RWPE2 (cell line): ENCODE data around the gene CCDC68.

Source experiments
- ATAC-seq: fragments of 200-7000 bp; cut with Tn5 transposase; 3 replicates; pipeline ENCODE4 v1.9.1; 2021; ENCODE audit warnings: low read depth
- DNase-seq: peaks from one replicate; pipeline ENCODE4 v3.0.0-alpha.2; 2020; ENCODE audit warnings: low spot score
- H3K27ac ChIP-seq: fragments of 450-650 bp; 2 replicates; pipeline ENCODE4 v1.5.1; 2017; ENCODE audit warnings: mild to moderate bottlenecking; ENCODE audit not compliant: poor library complexity, severe bottlenecking
- H3K27me3 ChIP-seq: fragments of 250-450 bp; sonication (Bioruptor Pico); 2 replicates; pipeline ENCODE4 v1.5.1; 2021; ENCODE audit warnings: mild to moderate bottlenecking, moderate library complexity; ENCODE audit not compliant: insufficient read depth, poor library complexity, severe bottlenecking
- H3K36me3 ChIP-seq: fragments of 250-450 bp; sonication (Bioruptor Pico); 2 replicates; pipeline ENCODE4 v1.5.1; 2020; ENCODE audit warnings: low read depth, mild to moderate bottlenecking, moderate library complexity
- H3K4me1 ChIP-seq: fragments of 250-450 bp; sonication (Bioruptor Pico); 2 replicates; pipeline ENCODE4 v1.5.1; 2021; ENCODE audit warnings: mild to moderate bottlenecking, moderate library complexity; ENCODE audit not compliant: insufficient read depth, poor library complexity, severe bottlenecking
- H3K4me3 ChIP-seq: fragments of 250-450 bp; sonication (Bioruptor Pico); 2 replicates; pipeline ENCODE4 v1.5.1; 2021; ENCODE audit warnings: mild to moderate bottlenecking, moderate library complexity; ENCODE audit not compliant: severe bottlenecking
- H3K9me3 ChIP-seq: fragments of 250-450 bp; sonication (Bioruptor Pico); 2 replicates; pipeline ENCODE4 v1.5.1; 2021; ENCODE audit warnings: mild to moderate bottlenecking, moderate library complexity; ENCODE audit not compliant: severe bottlenecking
- CTCF ChIP-seq: fragments of 450-650 bp; IDR thresholded peaks from one replicate; pipeline ENCODE4 v1.5.1; 2017; ENCODE audit warnings: mild to moderate bottlenecking, moderate library complexity; ENCODE audit not compliant: poor library complexity, severe bottlenecking

The CCDC68 gene

GRCh38 chr18:54918060-54918459 is 41.2 kb downstream of the CCDC68 start:
- no peak for DNase-seq
- no peak overlapping the region for H3K4me3 ChIP-seq
- H3K4me1 ChIP-seq, result no peaks in the 10 kb centered on the region
- H3K27ac ChIP-seq, result no peak overlapping the region
- no peaks in the 10 kb centered on the region for H3K9me3 ChIP-seq
- no peaks in the 10 kb centered on the region for H3K36me3 ChIP-seq
- no peak for TF ChIP-seq CTCF
- ATAC-seq, result no peak
- H3K27me3 ChIP-seq, result no peaks in the 10 kb centered on the region

GRCh38 chr18:54916507-54916906 is 42.8 kb downstream of the CCDC68 start:
- no peak overlapping the region for H3K4me3 ChIP-seq

GRCh38 chr18:54914816-54915215 is 44.4 kb downstream of the CCDC68 start:
- TF ChIP-seq CTCF, result no peak
- no peak for ATAC-seq

More at GRCh38 chr18:54916507-54916906, 42.8 kb downstream of the CCDC68 start:
- no peak for TF ChIP-seq CTCF
- Histone ChIP-seq H3K9me3 (no peaks in the 10 kb centered on the region), H3K4me1 (no peaks in the 10 kb centered on the region), H3K27ac (no peak overlapping the region), H3K27me3 (no peaks in the 10 kb centered on the region), H3K36me3 (no peaks in the 10 kb centered on the region)
- no peak for DNase-seq
- no peak for ATAC-seq

GRCh38 chr18:54911551-54911950 is 47.7 kb downstream of the CCDC68 start:
- no peak for TF ChIP-seq CTCF
- H3K4me3 ChIP-seq, result no peak overlapping the region
- no peak overlapping the region for H3K27ac ChIP-seq
- ATAC-seq (no peak), DNase-seq (no peak)
- H3K4me1 ChIP-seq, result no peaks in the 10 kb centered on the region
- H3K36me3 ChIP-seq, result no peaks in the 10 kb centered on the region
- no peaks in the 10 kb centered on the region for H3K9me3 ChIP-seq
- no peaks in the 10 kb centered on the region for H3K27me3 ChIP-seq

More at GRCh38 chr18:54914816-54915215, 44.4 kb downstream of the CCDC68 start:
- no peaks in the 10 kb centered on the region for H3K4me1 ChIP-seq
- no peak overlapping the region for H3K27ac ChIP-seq
- H3K36me3 ChIP-seq, result no peaks in the 10 kb centered on the region
- H3K27me3 ChIP-seq, result no peaks in the 10 kb centered on the region
- no peak overlapping the region for H3K4me3 ChIP-seq
- no peaks in the 10 kb centered on the region for H3K9me3 ChIP-seq
- DNase-seq, result no peak

- no peaks in the 10 kb centered on the region for H3K4me1 ChIP-seq
- no peak for DNase-seq
- no peak overlapping the region for H3K4me3 ChIP-seq
- no peaks in the 10 kb centered on the region for H3K9me3 ChIP-seq
- no peak for ATAC-seq
- H3K27me3 ChIP-seq, result no peaks in the 10 kb centered on the region
- H3K27ac ChIP-seq, result no peak overlapping the region
- TF ChIP-seq CTCF, result no peak
- H3K36me3 ChIP-seq, result no peaks in the 10 kb centered on the region
These were observed 48.9 kb downstream of the CCDC68 start for GRCh38 chr18:54910161-54910919.
